Islet of Langerhans (tissue), 1 donor: ENCODE results near the gene CPLANE1.

ENCODE experiments used
- FAIRE-seq: peaks from one replicate; lab custom pipeline; 2011; peaks lifted over from hg19 to GRCh38; lab: Jason Lieb, UNC

Gene CPLANE1

DNA sequence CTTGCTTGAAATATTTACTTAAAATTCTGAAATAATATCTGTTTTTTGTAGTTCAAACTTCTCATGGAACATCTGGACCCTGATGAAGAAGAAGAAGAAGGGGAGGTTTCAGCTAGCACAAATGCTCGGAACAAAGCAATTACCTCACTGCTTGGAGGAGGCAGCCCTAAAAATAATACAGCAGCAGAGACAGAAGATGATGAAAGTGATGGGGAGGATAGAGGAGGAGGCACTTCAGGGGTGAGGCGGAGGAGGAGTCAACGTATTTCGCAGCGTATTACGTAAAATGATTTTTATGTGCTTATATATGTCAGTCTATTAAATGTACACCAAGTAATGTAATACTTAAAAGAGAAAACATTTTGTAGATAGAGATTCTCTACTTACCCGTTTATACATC lies 185.4 kb downstream of the CPLANE1 start:
- no peak for FAIRE-seq

DNA sequence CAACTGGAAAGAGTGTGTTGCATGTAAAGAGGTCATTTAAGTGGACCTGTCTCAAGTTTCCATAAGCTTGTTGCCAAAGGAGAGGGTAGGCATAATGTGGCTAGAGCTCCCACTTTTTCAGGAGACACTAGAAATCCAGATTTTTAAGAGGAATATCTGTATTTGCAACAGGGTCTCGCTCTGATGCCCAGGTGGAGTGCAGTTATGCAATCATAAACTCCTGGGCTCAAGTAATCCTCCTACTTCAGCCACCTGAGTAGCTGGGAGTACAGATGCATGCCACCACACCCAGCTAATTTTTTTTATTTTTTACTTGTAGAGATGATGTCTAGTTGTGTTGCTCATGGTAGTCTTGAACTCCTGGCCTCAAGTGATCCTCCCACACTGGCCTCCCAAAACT lies 189.1 kb downstream of the CPLANE1 start:
- no peak for FAIRE-seq

DNA sequence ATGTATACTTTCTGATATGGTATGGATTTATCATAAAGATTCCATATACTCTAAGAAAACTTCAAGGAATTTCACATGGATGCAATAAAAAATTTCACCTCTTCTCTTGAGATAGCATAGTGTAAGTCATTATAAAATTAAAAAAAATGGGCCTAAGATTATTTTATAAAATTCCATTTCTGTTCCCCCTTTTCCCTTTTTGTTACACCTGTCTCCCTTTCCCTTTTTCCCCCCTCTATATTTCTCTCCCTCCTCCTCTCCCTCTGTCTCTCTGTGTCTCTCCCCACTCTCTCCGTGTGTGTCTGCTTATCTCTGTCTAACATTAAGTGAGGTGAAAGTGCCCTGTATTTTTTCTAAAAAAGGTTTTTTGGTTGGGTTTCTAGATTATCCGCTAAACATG lies 192.4 kb downstream of the CPLANE1 start:
- no peak for FAIRE-seq
